Muscle layer of duodenum (tissue), 2 donors: ENCODE results near the gene MARCHF4.
"Not testable (repeated sequence)": the region's sequence is repeated elsewhere in the genome, so short reads cannot be mapped to it uniquely, and the experiment has no call there.

ENCODE experiments used
- H3K27ac ChIP-seq: one replicate; pipeline ENCODE4 v1.7.0; 2013; ENCODE audit warnings: mild to moderate bottlenecking, low read length
- H3K27me3 ChIP-seq: one replicate; pipeline ENCODE4 v1.7.0; 2013; ENCODE audit warnings: low read depth, mild to moderate bottlenecking, control low read depth, low read length
- H3K36me3 ChIP-seq, 2 donors: one replicate each; pipeline ENCODE4 v1.7.0; 2013; ENCODE audit warnings: low read length in 2 of 2, control low read depth in 1 of 2, mild to moderate bottlenecking in 1 of 2; ENCODE audit not compliant: insufficient read depth in 2 of 2, control insufficient read depth in 1 of 2
- H3K4me1 ChIP-seq, 2 donors: one replicate each; pipeline ENCODE4 v1.7.0; 2013; ENCODE audit warnings: low read length in 2 of 2, mild to moderate bottlenecking in 2 of 2, control low read depth in 1 of 2, moderate library complexity in 1 of 2; ENCODE audit not compliant: insufficient read depth in 2 of 2, control insufficient read depth in 1 of 2
- H3K4me3 ChIP-seq, 2 donors: one replicate each; pipeline ENCODE4 v1.7.0; 2013; ENCODE audit warnings: low read length in 2 of 2, low read depth in 1 of 2, mild to moderate bottlenecking in 1 of 2
- H3K9me3 ChIP-seq, 2 donors: one replicate each; pipeline ENCODE4 v1.7.0; 2013; ENCODE audit warnings: low read length in 2 of 2, control low read depth in 1 of 2, mild to moderate bottlenecking in 1 of 2; ENCODE audit not compliant: control insufficient read depth in 1 of 2
- donor health status: healthy.

Gene MARCHF4

DNA sequence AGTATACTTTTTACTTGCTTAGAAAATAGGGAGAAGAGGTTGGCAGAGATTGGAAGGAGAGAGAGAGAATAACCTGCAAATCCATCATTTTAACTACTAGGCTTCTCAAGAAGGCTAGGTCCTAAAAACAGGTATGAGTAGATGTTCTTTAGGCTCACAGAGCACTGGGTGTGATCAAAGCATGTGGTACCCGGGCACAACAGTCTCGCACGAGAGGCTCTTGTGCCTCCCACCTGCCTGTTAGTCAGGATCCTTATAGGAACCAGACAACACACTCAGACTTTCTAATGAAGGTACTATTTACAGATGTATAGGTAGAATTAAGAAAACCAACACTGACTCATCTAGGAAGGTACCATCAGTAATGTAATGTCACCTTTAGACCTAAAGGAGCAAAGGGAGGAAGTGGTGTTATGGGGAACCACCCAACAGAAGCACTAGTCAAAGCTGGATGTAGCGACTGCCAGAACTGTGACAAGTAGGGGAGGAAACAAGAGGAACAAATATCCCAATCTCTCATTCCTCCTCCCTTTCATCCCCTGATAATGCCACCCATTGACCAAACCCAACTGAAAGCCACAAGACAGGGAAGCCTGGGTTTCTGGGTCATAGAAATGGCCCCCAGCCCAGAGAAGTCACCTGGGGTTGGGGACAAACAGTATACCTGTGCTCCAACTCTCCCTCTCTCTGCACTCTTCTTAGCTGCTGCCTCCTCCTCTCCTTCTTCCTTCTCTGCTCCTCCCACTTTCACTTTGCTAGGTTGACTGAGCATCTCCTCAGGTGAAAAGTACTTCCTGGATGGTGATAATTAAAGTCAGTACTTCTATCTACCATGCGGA, 16.0 kb upstream of the MARCHF4 start:
- no peaks in the 10 kb centered on the region for H3K36me3 ChIP-seq
- no peak overlapping the region for H3K4me3 ChIP-seq
- no peaks in the 10 kb centered on the region for H3K9me3 ChIP-seq
- H3K27me3 ChIP-seq, result peaks cover 6% of the 10 kb centered on the region
- H3K27ac ChIP-seq, result no peak overlapping the region
- H3K4me1 ChIP-seq, result no peaks in the 10 kb centered on the region

GRCh38 chr2:216387262-216387661, 15.0 kb upstream of the MARCHF4 start:
- Histone ChIP-seq H3K27me3 (peaks cover 6% of the 10 kb centered on the region), H3K9me3 (no peaks in the 10 kb centered on the region), H3K27ac (no peak overlapping the region), H3K4me3 (no peak overlapping the region), H3K4me1 (no peaks in the 10 kb centered on the region), H3K36me3 (no peaks in the 10 kb centered on the region)

DNA sequence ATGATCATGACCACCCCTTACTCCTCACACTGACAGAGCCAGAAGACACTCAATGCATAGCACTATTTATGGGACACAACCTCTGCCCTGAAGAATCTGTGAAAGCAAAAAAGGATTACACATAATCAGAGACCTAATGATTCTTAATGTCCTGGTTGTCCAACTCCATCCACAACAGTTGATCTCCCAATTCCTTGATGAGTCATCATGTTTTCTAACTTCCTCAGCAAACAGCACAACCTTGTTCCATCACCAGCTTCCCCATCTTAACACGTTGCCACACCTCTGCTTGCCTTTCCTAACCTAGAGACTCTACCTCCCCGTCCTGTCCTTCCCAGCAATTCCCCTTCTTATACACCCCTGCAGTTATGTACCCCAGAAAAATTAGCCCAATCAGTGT, 13.2 kb upstream of the MARCHF4 start:
- Histone ChIP-seq H3K4me1 (no peaks in the 10 kb centered on the region), H3K36me3 (no peaks in the 10 kb centered on the region), H3K4me3 (no peak overlapping the region), H3K27ac (no peak overlapping the region), H3K9me3 (no peaks in the 10 kb centered on the region), H3K27me3 (peaks cover 6% of the 10 kb centered on the region)

- not testable (repeated sequence) for H3K27ac ChIP-seq, H3K4me1 ChIP-seq, H3K27me3 ChIP-seq, H3K4me3 ChIP-seq, H3K36me3 ChIP-seq, H3K9me3 ChIP-seq
Measured at GRCh38 chr2:216384409-216384808, 12.1 kb upstream of the MARCHF4 start.

GRCh38 chr2:216379977-216380376, 7.7 kb upstream of the MARCHF4 start:
- Histone ChIP-seq H3K27ac (no peak overlapping the region), H3K27me3 (no peaks in the 10 kb centered on the region), H3K4me3 (no peak overlapping the region), H3K36me3 (no peaks in the 10 kb centered on the region), H3K4me1 (no peaks in the 10 kb centered on the region), H3K9me3 (no peaks in the 10 kb centered on the region)

- H3K36me3 ChIP-seq, result no peaks in the 10 kb centered on the region
- H3K4me1 ChIP-seq, result peaks cover 0 to 16% of the 10 kb centered on the region in 2 donors
- H3K4me3 ChIP-seq, result no peak overlapping the region
- peaks cover 11% of the 10 kb centered on the region for H3K27me3 ChIP-seq
- no peaks in the 10 kb centered on the region for H3K9me3 ChIP-seq
- H3K27ac ChIP-seq, result no peak overlapping the region
Measured at GRCh38 chr2:216375286-216375685, 3.0 kb upstream of the MARCHF4 start.

DNA sequence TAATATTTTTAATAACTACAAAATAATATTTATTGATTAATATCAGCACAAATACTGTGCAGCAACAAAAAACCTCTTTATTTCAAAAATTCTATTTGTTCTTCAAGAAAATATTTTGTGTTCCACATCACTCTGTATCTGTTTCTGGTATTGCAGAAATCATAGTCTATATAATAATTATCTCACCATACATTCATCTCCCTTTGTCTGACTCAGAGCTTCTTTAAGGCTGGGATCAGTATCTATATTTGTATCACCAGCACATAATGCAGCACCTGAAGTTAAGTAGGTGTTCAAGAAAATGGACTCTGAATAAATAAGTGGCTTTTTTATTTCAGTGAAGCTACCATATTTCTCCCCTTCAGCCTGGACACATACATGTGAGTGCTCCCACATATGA, 1.6 kb upstream of the MARCHF4 start:
- H3K27ac ChIP-seq, result no peak overlapping the region
- no peak overlapping the region for H3K4me3 ChIP-seq
- peaks cover 0 to 16% of the 10 kb centered on the region in 2 donors for H3K4me1 ChIP-seq
- no peaks in the 10 kb centered on the region for H3K9me3 ChIP-seq
- no peaks in the 10 kb centered on the region for H3K36me3 ChIP-seq
- peaks cover 14% of the 10 kb centered on the region for H3K27me3 ChIP-seq

GRCh38 chr2:216372761-216373291, 543 bp upstream of the MARCHF4 start:
- no peak overlapping the region for H3K27ac ChIP-seq
- H3K4me3 ChIP-seq, result no peak overlapping the region
- H3K36me3 ChIP-seq, result no peaks in the 10 kb centered on the region
- H3K4me1 ChIP-seq, result peaks cover 0 to 16% of the 10 kb centered on the region in 2 donors
- peaks cover 14% of the 10 kb centered on the region for H3K27me3 ChIP-seq
- no peaks in the 10 kb centered on the region for H3K9me3 ChIP-seq

DNA sequence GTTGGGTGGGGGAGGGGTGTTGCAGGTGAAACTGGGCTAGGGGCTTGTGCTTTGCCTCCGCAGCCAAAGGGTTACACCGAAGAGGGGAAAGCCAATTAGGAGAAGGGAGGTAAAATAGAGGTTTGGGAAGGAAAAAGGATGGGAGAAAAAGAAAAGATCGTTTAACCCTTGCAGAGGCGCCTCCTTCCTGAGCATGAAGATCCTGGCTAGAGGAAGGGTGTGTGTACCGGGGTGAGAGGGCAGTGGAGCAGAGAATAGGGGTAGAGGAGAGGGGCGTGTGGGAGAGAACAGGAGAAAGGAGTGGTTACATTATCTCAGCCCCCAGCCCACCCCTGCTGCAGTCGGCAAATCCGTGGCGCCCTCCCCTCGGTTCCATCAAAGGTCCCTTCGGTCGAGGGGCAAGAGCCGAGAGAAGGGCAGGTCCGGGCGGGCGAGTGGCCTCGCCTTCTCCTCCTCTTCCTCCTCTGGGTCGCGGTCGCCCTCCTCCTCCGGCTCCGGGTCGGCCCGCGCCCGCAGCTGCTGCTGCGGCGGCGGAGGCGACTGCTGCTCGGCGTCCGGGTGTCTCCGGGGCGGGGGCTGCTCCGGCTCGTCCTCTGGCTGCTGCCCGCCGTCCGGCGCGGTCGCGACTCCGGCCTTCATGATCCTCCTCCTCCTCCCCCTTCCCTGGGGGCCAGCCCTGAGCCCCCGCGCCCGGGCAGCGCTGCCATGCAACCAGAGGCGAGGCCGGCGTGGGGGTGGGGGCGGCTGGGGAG, 1.1 kb downstream of the MARCHF4 start:
- H3K9me3 ChIP-seq, result no peaks in the 10 kb centered on the region
- peaks cover 14% of the 10 kb centered on the region for H3K27me3 ChIP-seq
- peaks cover 0 to 16% of the 10 kb centered on the region in 2 donors for H3K4me1 ChIP-seq
- H3K36me3 ChIP-seq, result no peaks in the 10 kb centered on the region
- peak overlapping the region in 1 of 2 donors; percentile 44 for H3K4me3 ChIP-seq
- no peak overlapping the region for H3K27ac ChIP-seq

GRCh38 chr2:216369821-216370220, 2.5 kb downstream of the MARCHF4 start:
- peaks cover 14% of the 10 kb centered on the region for H3K27me3 ChIP-seq
- H3K4me1 ChIP-seq, result peaks cover 0 to 16% of the 10 kb centered on the region in 2 donors
- H3K36me3 ChIP-seq, result no peaks in the 10 kb centered on the region
- H3K9me3 ChIP-seq, result no peaks in the 10 kb centered on the region
- no peak overlapping the region for H3K27ac ChIP-seq
- H3K4me3 ChIP-seq, result no peak overlapping the region

- Histone ChIP-seq H3K27me3 (peaks cover 14% of the 10 kb centered on the region), H3K4me1 (peaks cover 0 to 9% of the 10 kb centered on the region in 2 donors), H3K36me3 (no peaks in the 10 kb centered on the region), H3K27ac (no peak overlapping the region), H3K9me3 (no peaks in the 10 kb centered on the region), H3K4me3 (no peak overlapping the region)
Measured at GRCh38 chr2:216366777-216367471, 5.4 kb downstream of the MARCHF4 start.
